Stimulated activated CD8-positive, alpha-beta memory T cell treated with anti-CD3 and anti-CD28 coated beads, Interleukin-2, amount 100 ng/mL, for 48 hours (primary cell): Measurements from ENCODE around the gene GRK5.

Experiments
- DNase-seq, 2 donors: peaks; one replicate each; pipeline ENCODE4 v3.0.0-alpha.2; 2020; ENCODE audit warnings: low read depth in 2 of 2

The GRK5 gene

GRCh38 chr10:119341459-119342301 is 134.3 kb downstream of the GRK5 start:
- peak; percentile 40 to 43 for DNase-seq

- no peak for DNase-seq
Observed at GRCh38 chr10:119342335-119342734, 135.0 kb downstream of the GRK5 start.

- no peak for DNase-seq
Observed at GRCh38 chr10:119343011-119343601, 135.7 kb downstream of the GRK5 start.

GRCh38 chr10:119344381-119344780 is 137.0 kb downstream of the GRK5 start:
- DNase-seq, result no peak

GRCh38 chr10:119346095-119346832 is 138.9 kb downstream of the GRK5 start:
- DNase-seq, result no peak

GRCh38 chr10:119347181-119347974 is 140.0 kb downstream of the GRK5 start:
- no peak for DNase-seq

- DNase-seq, result no peak
Observed at GRCh38 chr10:119348106-119348505, 140.7 kb downstream of the GRK5 start.

GRCh38 chr10:119348516-119349240 is 141.3 kb downstream of the GRK5 start:
- no peak for DNase-seq

- DNase-seq, result no peak
Observed at GRCh38 chr10:119349341-119349740, 142.0 kb downstream of the GRK5 start.

- DNase-seq, result no peak
Observed at GRCh38 chr10:119349937-119350501, 142.6 kb downstream of the GRK5 start.

- no peak for DNase-seq
Observed at GRCh38 chr10:119350502-119351097, 143.2 kb downstream of the GRK5 start.

- peak in 1 of 2 donors; percentile 10 for DNase-seq
Observed at GRCh38 chr10:119351189-119351588, 143.8 kb downstream of the GRK5 start.

- DNase-seq, result no peak
Observed at GRCh38 chr10:119352042-119352441, 144.7 kb downstream of the GRK5 start.

- DNase-seq, result no peak
Observed at GRCh38 chr10:119352807-119353206, 145.4 kb downstream of the GRK5 start.

- DNase-seq, result no peak
Observed at GRCh38 chr10:119353421-119353820, 146.1 kb downstream of the GRK5 start.

- no peak for DNase-seq
Observed at GRCh38 chr10:119355930-119356329, 148.6 kb downstream of the GRK5 start.

- no peak for DNase-seq
Observed at GRCh38 chr10:119357412-119358151, 150.2 kb downstream of the GRK5 start.

- no peak for DNase-seq
Observed at GRCh38 chr10:119358152-119358512, 150.8 kb downstream of the GRK5 start.

- no peak for DNase-seq
Observed at GRCh38 chr10:119358567-119358966, 151.2 kb downstream of the GRK5 start.

GRCh38 chr10:119359025-119359424 is 151.7 kb downstream of the GRK5 start:
- no peak for DNase-seq
